Common myeloid progenitor, CD34-positive (primary cell): ENCODE data around the gene FAM234B.
"Not testable (repeated sequence)": the region's sequence is repeated elsewhere in the genome, so short reads cannot be mapped to it uniquely, and the experiment has no call there.

Source experiments
- CTCF ChIA-PET: fragments of 350-600 bp; sonication (Branson Sonifier 250); formaldehyde crosslinking; loops from one replicate; lab custom pipeline; 2021; ENCODE audit warnings: antibody characterized with exemption; lab: Charles Lee
- POLR2A ChIA-PET: fragments of 350-600 bp; sonication (Branson Sonifier 250); formaldehyde crosslinking; loops from one replicate; lab custom pipeline; 2021; ENCODE audit warnings: antibody characterized with exemption; lab: Charles Lee
- DNase-seq, 3 donors: peaks; one replicate each; pipeline versions ENCODE4 v3.0.0 to v3.0.0-alpha.2; 2013
- H3K27ac ChIP-seq, 2 experiments: 1 replicate in 1 of 2; 2 replicates in 1 of 2; pipeline ENCODE4 v1.7.0; 2013; ENCODE audit warnings: inconsistent platforms in 2 of 2, low read length in 2 of 2, mild to moderate bottlenecking in 2 of 2, low read depth in 1 of 2, moderate library complexity in 1 of 2; ENCODE audit not compliant: severe bottlenecking in 2 of 2, insufficient read depth in 1 of 2, poor library complexity in 1 of 2
- H3K27me3 ChIP-seq, 5 experiments: replicated peaks in 2 of 5; 1 replicate in 3 of 5; 2 replicates in 2 of 5; pipeline versions ENCODE4 v1.6.1 to v1.7.0; 2013; ENCODE audit warnings: low read length in 4 of 5, mild to moderate bottlenecking in 2 of 5, moderate library complexity in 2 of 5, inconsistent platforms in 1 of 5; ENCODE audit not compliant: insufficient read depth in 5 of 5, control insufficient read depth in 4 of 5
- H3K36me3 ChIP-seq, 4 experiments: 1 replicate in 2 of 4; 2 replicates in 2 of 4; pipeline versions ENCODE4 v1.6.1 to v1.7.0; 2013; ENCODE audit warnings: low read length in 3 of 4, control low read depth in 1 of 4, mild to moderate bottlenecking in 1 of 4; ENCODE audit not compliant: control insufficient read depth in 4 of 4, insufficient read depth in 4 of 4
- H3K4me1 ChIP-seq, 4 experiments: 1 replicate in 3 of 4; 2 replicates in 1 of 4; pipeline versions ENCODE4 v1.6.1 to v1.7.1; 2013; ENCODE audit warnings: low read length in 3 of 4, mild to moderate bottlenecking in 3 of 4, control low read depth in 1 of 4, inconsistent platforms in 1 of 4, moderate library complexity in 1 of 4; ENCODE audit not compliant: control insufficient read depth in 4 of 4, insufficient read depth in 4 of 4; ENCODE audit errors: control extremely low read depth in 1 of 4
- H3K4me3 ChIP-seq, 7 experiments: 1 replicate in 4 of 7; 2 replicates in 3 of 7; pipeline versions ENCODE4 v1.5.1 to v1.7.0; 2013; ENCODE audit warnings: mild to moderate bottlenecking in 7 of 7, low read length in 6 of 7, moderate library complexity in 6 of 7, inconsistent platforms in 2 of 7, low read depth in 2 of 7, control low read depth in 1 of 7; ENCODE audit not compliant: insufficient read depth in 4 of 7, control insufficient read depth in 1 of 7; ENCODE audit errors: extremely low read depth in 1 of 7
- H3K9me3 ChIP-seq, 5 experiments: 1 replicate in 4 of 5; 2 replicates in 1 of 5; pipeline versions ENCODE4 v1.6.1 to v1.7.1; 2013; ENCODE audit warnings: low read length in 4 of 5, mild to moderate bottlenecking in 2 of 5, inconsistent platforms in 1 of 5, low read depth in 1 of 5, moderate library complexity in 1 of 5; ENCODE audit not compliant: control insufficient read depth in 4 of 5, insufficient read depth in 2 of 5; ENCODE audit errors: control extremely low read depth in 1 of 5
- WGBS: methylation state at CpG from one replicate; pipeline ENCODE4 v1.1.5; 2013; ENCODE audit not compliant: insufficient coverage; 5-methylcytosine and 5-hydroxymethylcytosine counted together

Gene FAM234B

GRCh38 chr12:13030541-13031291 is 13.5 kb upstream of the FAM234B start:
- ChIA-PET CTCF (interaction anchor here (1.9 kb wide), 1 partner anchor 181 kb away, joined by 6 read pairs; no protein-coding TSS in a partner anchor), POLR2A (interaction anchor here (0.6 kb wide), 1 partner anchor 51 kb away, joined by 3 read pairs; no protein-coding TSS in a partner anchor)
- no peak overlapping the region for H3K4me3 ChIP-seq
- H3K27ac ChIP-seq: no peak overlapping the region
- H3K27me3 ChIP-seq: no peaks in the 10 kb centered on the region
- WGBS: 90% methylated on average over 4 of the region's 9 CpGs
- H3K36me3 ChIP-seq: no peaks in the 10 kb centered on the region
- H3K4me1 ChIP-seq: peaks cover 0 to 18% (median 8%) of the 10 kb centered on the region in 4 experiments
- no peak for DNase-seq
- no peaks in the 10 kb centered on the region for H3K9me3 ChIP-seq

- CTCF ChIA-PET: no interaction called here
- Histone ChIP-seq H3K4me3 (no peak overlapping the region), H3K27me3 (no peaks in the 10 kb centered on the region), H3K27ac (no peak overlapping the region), H3K9me3 (no peaks in the 10 kb centered on the region), H3K4me1 (peaks cover 0 to 9% (median 4%) of the 10 kb centered on the region in 4 experiments), H3K36me3 (no peaks in the 10 kb centered on the region)
- DNase-seq: no peak
- POLR2A ChIA-PET: no interaction called here
- 100% methylated on average over 2 of the region's 2 CpGs for WGBS
These were observed 12.0 kb upstream of the FAM234B start for GRCh38 chr12:13032164-13032563.

GRCh38 chr12:13033476-13033875 is 10.7 kb upstream of the FAM234B start:
- H3K27ac ChIP-seq: no peak overlapping the region
- WGBS: 100% methylated on average over 3 of the region's 5 CpGs
- H3K4me1 ChIP-seq: no peaks in the 10 kb centered on the region
- CTCF ChIA-PET: interaction anchor here (0.6 to 1.8 kb wide), 2 partner anchors 10 to 66 kb away, joined by 3 to 7 read pairs; partner anchors contain the start of gene FAM234B
- H3K9me3 ChIP-seq: no peaks in the 10 kb centered on the region
- no peak overlapping the region for H3K4me3 ChIP-seq
- POLR2A ChIA-PET: no interaction called here
- no peak for DNase-seq
- H3K27me3 ChIP-seq: no peaks in the 10 kb centered on the region
- H3K36me3 ChIP-seq: no peaks in the 10 kb centered on the region

- POLR2A ChIA-PET: not testable (repeated sequence)
- 94% methylated on average over 5 of the region's 5 CpGs for WGBS
These were observed 8.8 kb upstream of the FAM234B start for GRCh38 chr12:13035335-13035734.

GRCh38 chr12:13036881-13037280 is 7.3 kb upstream of the FAM234B start:
- 100% methylated on average over 2 of the region's 3 CpGs for WGBS
- ChIA-PET POLR2A (no interaction called here), CTCF (no interaction called here)
- H3K4me1 ChIP-seq: no peaks in the 10 kb centered on the region
- H3K27me3 ChIP-seq: no peaks in the 10 kb centered on the region
- no peak overlapping the region for H3K4me3 ChIP-seq
- DNase-seq: no peak
- no peak overlapping the region for H3K27ac ChIP-seq
- no peaks in the 10 kb centered on the region for H3K36me3 ChIP-seq
- no peaks in the 10 kb centered on the region for H3K9me3 ChIP-seq

More at GRCh38 chr12:13035335-13035734, 8.8 kb upstream of the FAM234B start:
- CTCF ChIA-PET: interaction anchor here (0.6 kb wide), 1 partner anchor 285 kb away, joined by 3 read pairs; no protein-coding TSS in a partner anchor
- H3K36me3 ChIP-seq, H3K9me3 ChIP-seq, H3K4me1 ChIP-seq, H3K27me3 ChIP-seq, H3K27ac ChIP-seq, DNase-seq, H3K4me3 ChIP-seq: not testable (repeated sequence)

GRCh38 chr12:13038491-13039161 is 5.6 kb upstream of the FAM234B start:
- H3K4me1 ChIP-seq: no peaks in the 10 kb centered on the region
- H3K27me3 ChIP-seq: no peaks in the 10 kb centered on the region
- H3K36me3 ChIP-seq: no peaks in the 10 kb centered on the region
- WGBS: 100% methylated on average over 4 of the region's 4 CpGs
- POLR2A ChIA-PET: no interaction called here
- CTCF ChIA-PET: interaction anchor here (0.9 to 1.5 kb wide), 3 partner anchors 11 to 172 kb away, joined by 3 to 5 read pairs (median 4); no protein-coding TSS in a partner anchor
- no peak for DNase-seq
- no peak overlapping the region for H3K4me3 ChIP-seq
- no peak overlapping the region for H3K27ac ChIP-seq
- no peaks in the 10 kb centered on the region for H3K9me3 ChIP-seq
